Osteoblast (primary cell): ENCODE results near the gene ZNF554. TPM values are rescaled to one million over a fixed set of nuclear protein-coding genes. Genes with fewer than 3 reads are reported as not detected.

ENCODE experiments used
- DNase-seq: peaks from one replicate; pipeline ENCODE4 v3.0.0; 2011; ENCODE audit warnings: low spot score, mixed read lengths; ENCODE audit not compliant: insufficient read length; ENCODE audit errors: missing footprints
- H2AFZ ChIP-seq: 2 replicates; pipeline ENCODE4 v1.6.0; 2011; ENCODE audit warnings: mild to moderate bottlenecking, low read length
- H3K27ac ChIP-seq: 2 replicates; pipeline ENCODE4 v1.5.1; 2011; ENCODE audit warnings: mild to moderate bottlenecking, low read depth, low read length, moderate library complexity
- H3K27me3 ChIP-seq: 2 replicates; pipeline ENCODE4 v1.6.0; 2012; ENCODE audit warnings: mild to moderate bottlenecking, control low read depth, inconsistent platforms, low read length, moderate library complexity; ENCODE audit not compliant: insufficient read depth
- H3K36me3 ChIP-seq: 2 replicates; pipeline ENCODE4 v1.5.1; 2011; ENCODE audit warnings: mild to moderate bottlenecking, low read length, control low read depth, moderate library complexity; ENCODE audit not compliant: insufficient read depth
- H3K4me1 ChIP-seq: 2 replicates; pipeline ENCODE4 v1.5.1; 2011; ENCODE audit warnings: mild to moderate bottlenecking, low read length, control low read depth, moderate library complexity; ENCODE audit not compliant: insufficient read depth
- H3K4me2 ChIP-seq: 2 replicates; pipeline ENCODE4 v1.6.0; 2011; ENCODE audit warnings: mild to moderate bottlenecking, low read length; ENCODE audit not compliant: insufficient read depth
- H3K4me3 ChIP-seq: fragments of 200-600 bp; sonication (generic); 3 replicates; pipeline ENCODE4 v1.5.1; 2012; ENCODE audit warnings: mild to moderate bottlenecking, low read length, inconsistent platforms; ENCODE audit not compliant: insufficient read depth
- H3K79me2 ChIP-seq: 2 replicates; pipeline ENCODE4 v1.6.0; 2012; ENCODE audit warnings: mild to moderate bottlenecking, low read length, control low read depth, inconsistent platforms; ENCODE audit not compliant: insufficient read depth
- H3K9me3 ChIP-seq: 2 replicates; pipeline ENCODE4 v1.5.1; 2011; ENCODE audit warnings: low read depth, low read length, control low read depth
- H4K20me1 ChIP-seq: 2 replicates; pipeline ENCODE4 v1.6.0; 2012; ENCODE audit warnings: mild to moderate bottlenecking, low read length, control low read depth; ENCODE audit not compliant: insufficient read depth
- total RNA-seq: library from RNA; depleted of rRNA; stranded (reverse); fragments of >200 nt; gene quantifications from 2 replicates; pipeline ENCODE4 v1.2.3, GENCODE V29; 2012
- TF ChIP-seq, protein P1 (sequence below): IDR thresholded peaks from 2 replicates; pipeline ENCODE4 v1.5.1; 2011; ENCODE audit warnings: mild to moderate bottlenecking, low read depth, low read length, moderate library complexity; ENCODE audit errors: extremely low read depth

Gene ZNF554
- total RNA-seq, 1 donor, result 5.8 TPM

DNA sequence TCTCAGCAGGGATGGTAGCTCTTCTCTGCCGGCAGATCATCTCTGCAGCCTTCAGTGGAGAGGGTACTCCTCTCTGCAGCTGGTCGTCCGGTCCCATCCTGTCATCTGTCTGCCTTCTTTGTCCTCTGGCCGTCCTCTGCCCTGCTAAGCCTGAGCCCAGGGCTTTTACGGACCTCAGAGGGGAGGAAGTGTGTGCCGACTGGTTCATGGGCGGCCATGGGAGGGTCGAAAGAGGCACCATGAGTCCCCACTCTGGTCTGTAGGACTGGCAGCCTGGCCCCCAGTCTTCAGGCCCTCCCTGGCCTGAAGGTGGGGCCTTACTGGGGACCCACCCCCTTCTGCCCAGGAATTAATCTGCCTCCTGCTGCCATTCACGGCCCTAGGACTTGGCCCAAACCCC lies 4.0 kb downstream of the ZNF554 start:
- TF ChIP-seq, protein P1, sequence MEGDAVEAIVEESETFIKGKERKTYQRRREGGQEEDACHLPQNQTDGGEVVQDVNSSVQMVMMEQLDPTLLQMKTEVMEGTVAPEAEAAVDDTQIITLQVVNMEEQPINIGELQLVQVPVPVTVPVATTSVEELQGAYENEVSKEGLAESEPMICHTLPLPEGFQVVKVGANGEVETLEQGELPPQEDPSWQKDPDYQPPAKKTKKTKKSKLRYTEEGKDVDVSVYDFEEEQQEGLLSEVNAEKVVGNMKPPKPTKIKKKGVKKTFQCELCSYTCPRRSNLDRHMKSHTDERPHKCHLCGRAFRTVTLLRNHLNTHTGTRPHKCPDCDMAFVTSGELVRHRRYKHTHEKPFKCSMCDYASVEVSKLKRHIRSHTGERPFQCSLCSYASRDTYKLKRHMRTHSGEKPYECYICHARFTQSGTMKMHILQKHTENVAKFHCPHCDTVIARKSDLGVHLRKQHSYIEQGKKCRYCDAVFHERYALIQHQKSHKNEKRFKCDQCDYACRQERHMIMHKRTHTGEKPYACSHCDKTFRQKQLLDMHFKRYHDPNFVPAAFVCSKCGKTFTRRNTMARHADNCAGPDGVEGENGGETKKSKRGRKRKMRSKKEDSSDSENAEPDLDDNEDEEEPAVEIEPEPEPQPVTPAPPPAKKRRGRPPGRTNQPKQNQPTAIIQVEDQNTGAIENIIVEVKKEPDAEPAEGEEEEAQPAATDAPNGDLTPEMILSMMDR, result no peak
- Histone ChIP-seq H3K27me3 (no peaks in the 10 kb centered on the region), H3K27ac (no peak overlapping the region), H3K4me2 (no peak overlapping the region), H3K36me3 (peaks cover 8% of the 10 kb centered on the region), H3K9me3 (peaks cover 4% of the 10 kb centered on the region), H2AFZ (no peak overlapping the region), H4K20me1 (no peaks in the 10 kb centered on the region), H3K4me1 (no peaks in the 10 kb centered on the region), H3K4me3 (no peak overlapping the region), H3K79me2 (no peaks in the 10 kb centered on the region)
- no peak for DNase-seq

DNA sequence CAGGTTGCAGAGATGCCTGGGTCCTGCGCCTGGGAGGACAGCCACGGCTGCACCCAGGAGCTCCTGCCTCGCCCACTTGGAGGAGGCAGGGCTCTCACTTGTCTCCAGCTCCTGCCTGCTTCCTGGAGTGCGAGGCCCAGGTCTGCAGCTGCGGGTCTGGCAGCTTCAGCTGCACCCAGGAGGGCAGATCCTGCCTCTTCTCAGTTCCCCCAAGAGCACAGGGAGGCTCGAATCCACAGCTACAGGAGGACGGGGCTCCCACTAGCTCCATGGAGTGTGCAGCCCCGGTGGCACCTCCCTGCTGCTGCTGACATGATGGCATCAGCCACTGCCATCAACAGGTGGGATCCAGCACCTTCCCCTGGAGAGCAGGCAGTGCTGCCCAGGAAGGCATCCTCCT lies 4.5 kb downstream of the ZNF554 start:
- Histone ChIP-seq H2AFZ (no peak overlapping the region), H3K27ac (no peak overlapping the region), H3K4me1 (no peaks in the 10 kb centered on the region), H3K9me3 (peaks cover 4% of the 10 kb centered on the region), H3K4me2 (no peak overlapping the region), H3K36me3 (peaks cover 8% of the 10 kb centered on the region), H4K20me1 (no peaks in the 10 kb centered on the region), H3K27me3 (no peaks in the 10 kb centered on the region), H3K4me3 (no peak overlapping the region), H3K79me2 (no peaks in the 10 kb centered on the region)
- DNase-seq, result no peak
- TF ChIP-seq, protein P1, result no peak

DNA sequence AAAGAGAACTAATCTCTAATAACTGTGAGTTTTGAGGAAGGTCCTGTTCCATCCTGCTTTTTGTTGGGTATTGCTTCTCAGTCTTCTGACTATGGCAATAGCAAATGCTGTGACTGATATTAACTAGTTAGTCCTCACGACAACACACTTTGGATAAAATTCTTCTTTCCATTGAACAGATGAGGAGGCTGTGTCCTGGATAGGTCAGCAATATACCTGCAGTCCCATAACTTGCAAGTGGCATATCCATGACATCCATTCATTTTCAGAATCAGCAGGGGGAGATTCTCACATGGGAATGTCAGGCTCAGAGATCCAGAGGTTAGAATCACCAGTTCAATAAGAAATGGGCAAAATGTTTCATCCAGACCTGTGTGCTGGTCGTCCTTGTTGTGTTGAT lies 7.4 kb downstream of the ZNF554 start:
- peaks cover 8% of the 10 kb centered on the region for H3K36me3 ChIP-seq
- H3K9me3 ChIP-seq, result peaks cover 7% of the 10 kb centered on the region
- TF ChIP-seq, protein P1, result no peak

DNA sequence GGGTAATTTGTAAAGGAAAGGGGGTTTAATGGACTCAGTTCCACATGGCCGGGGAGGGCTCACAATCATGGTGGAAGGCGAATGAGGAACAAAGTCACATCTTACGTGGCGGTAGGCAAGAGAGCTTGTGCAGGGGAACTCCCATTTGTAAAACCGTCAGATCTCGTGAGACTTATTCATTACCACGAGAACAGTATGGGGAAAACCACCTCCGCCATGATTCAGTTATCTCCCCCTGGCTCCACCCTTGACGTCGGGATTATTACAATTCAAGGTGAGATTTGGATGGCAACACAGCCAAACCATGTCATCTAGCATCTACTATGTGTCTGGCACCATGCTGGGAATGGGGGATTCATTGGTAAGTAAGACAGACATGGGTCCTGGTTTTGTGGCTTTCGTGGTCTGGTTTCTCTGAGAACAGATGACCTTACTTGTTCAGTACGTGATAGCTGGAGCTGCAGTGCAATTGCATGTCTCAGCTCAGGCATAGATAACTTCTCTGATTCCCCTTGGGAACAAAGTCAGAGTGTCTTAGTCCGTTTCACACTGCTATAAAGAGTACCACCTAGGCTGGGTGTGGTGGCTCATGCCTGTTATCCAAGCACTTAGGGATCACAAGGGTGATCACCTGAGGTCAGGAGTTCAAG lies 8.3 kb downstream of the ZNF554 start:
- TF ChIP-seq, protein P1, result no peak
- H4K20me1 ChIP-seq, result no peaks in the 10 kb centered on the region
- DNase-seq, result no peak

More for the DNA sequence above, 7.4 kb downstream of the ZNF554 start:
- no peak overlapping the region for H3K27ac ChIP-seq
- DNase-seq, result no peak
- no peaks in the 10 kb centered on the region for H3K79me2 ChIP-seq
- no peak overlapping the region for H3K4me3 ChIP-seq
- no peaks in the 10 kb centered on the region for H3K4me1 ChIP-seq
- H3K4me2 ChIP-seq, result no peak overlapping the region
- H4K20me1 ChIP-seq, result no peaks in the 10 kb centered on the region
- no peak overlapping the region for H2AFZ ChIP-seq
- H3K27me3 ChIP-seq, result no peaks in the 10 kb centered on the region

More for the DNA sequence above, 8.3 kb downstream of the ZNF554 start:
- no peak overlapping the region for H3K4me3 ChIP-seq
- no peaks in the 10 kb centered on the region for H3K4me1 ChIP-seq
- H3K79me2 ChIP-seq, result no peaks in the 10 kb centered on the region
- no peak overlapping the region for H3K4me2 ChIP-seq
- H3K27me3 ChIP-seq, result no peaks in the 10 kb centered on the region
- H2AFZ ChIP-seq, result no peak overlapping the region
- peaks cover 7% of the 10 kb centered on the region for H3K9me3 ChIP-seq
- H3K27ac ChIP-seq, result no peak overlapping the region
- peaks cover 8% of the 10 kb centered on the region for H3K36me3 ChIP-seq
